GM12878 (cell line): ENCODE measurements around the gene FTCDNL1. TPM values are rescaled to one million over a fixed set of nuclear protein-coding genes. Genes with fewer than 3 reads are reported as not detected.

Source experiments
- ATAC-seq: fragments of 200-7000 bp; cut with Tn5 transposase; 3 replicates; pipeline ENCODE4 v1.9.1; 2020; ENCODE audit warnings: mild to moderate bottlenecking, moderate library complexity
- BruUV-seq: library from RNA; stranded (reverse); fragments of 400-500 nt; replicated peaks from 2 replicates; lab custom pipeline; 2021; lab: Mats Ljungman, UMichigan
- CTCF ChIA-PET: fragments of 300-600 bp; sonication (Branson Sonifier 250); formaldehyde crosslinking; extraction: SDS; loops from one replicate; lab custom pipeline; 2021; ENCODE audit warnings: inconsistent platforms; lab: Yijun Ruan, JAX
- POLR2A ChIA-PET: fragments of 350-600 bp; formaldehyde crosslinking; extraction: SDS; loops from one replicate; lab custom pipeline; 2021; ENCODE audit warnings: inconsistent platforms; lab: Charles Lee
- RAD21 ChIA-PET: fragments of 300-600 bp; sonication (Branson Sonifier 250); formaldehyde crosslinking; loops from one replicate; lab custom pipeline; 2023; ENCODE audit warnings: antibody characterized with exemption; ENCODE audit not compliant: unreplicated experiment; lab: Charles Lee
- SMC1A ChIA-PET: fragments of 300-600 bp; sonication (Branson Sonifier 250); formaldehyde crosslinking; loops from one replicate; lab custom pipeline; 2023; ENCODE audit not compliant: unreplicated experiment, uncharacterized antibody; lab: Charles Lee
- DNase-seq: peaks from one replicate; pipeline ENCODE4 v3.0.0-alpha.2; 2011; ENCODE audit warnings: low read depth, low spot score
- FAIRE-seq: peaks from 3 replicates; lab custom pipeline; 2011; peaks lifted over from hg19 to GRCh38; lab: Jason Lieb, UNC
- H2AFZ ChIP-seq: 2 replicates; pipeline ENCODE4 v1.6.0; 2011; ENCODE audit warnings: low read depth, low read length, control low read depth; ENCODE audit not compliant: control insufficient read depth
- H3K27ac ChIP-seq: 2 replicates; pipeline ENCODE4 v1.5.1; 2011; ENCODE audit warnings: control low read depth; ENCODE audit not compliant: control insufficient read depth, insufficient read depth
- H3K27me3 ChIP-seq, 2 experiments: replicated peaks in 1 of 2; 2 replicates each; pipeline versions ENCODE4 v1.6.0 to v1.6.1; 2011; ENCODE audit warnings: low read length in 1 of 2; ENCODE audit not compliant: control insufficient read depth in 2 of 2, insufficient read depth in 2 of 2
- H3K36me3 ChIP-seq, 2 experiments: 2 replicates each; pipeline ENCODE4 v1.5.1; 2011; ENCODE audit warnings: low read length in 1 of 2; ENCODE audit not compliant: control insufficient read depth in 2 of 2, insufficient read depth in 2 of 2
- H3K4me1 ChIP-seq: 2 replicates; pipeline ENCODE4 v1.6.1; 2011; ENCODE audit warnings: mild to moderate bottlenecking, low read length, moderate library complexity, mixed read lengths; ENCODE audit not compliant: control insufficient read depth, insufficient read depth
- H3K4me2 ChIP-seq: 2 replicates; pipeline ENCODE4 v1.6.0; 2011; ENCODE audit warnings: control low read depth; ENCODE audit not compliant: control insufficient read depth, insufficient read depth
- H3K4me3 ChIP-seq: fragments of 200-600 bp; sonication (generic); 2 replicates; pipeline ENCODE4 v1.5.1; 2016
- H3K79me2 ChIP-seq: 2 replicates; pipeline ENCODE4 v1.6.0; 2011; ENCODE audit warnings: low read length; ENCODE audit not compliant: control insufficient read depth, insufficient read depth
- H3K9ac ChIP-seq: 2 replicates; pipeline ENCODE4 v1.8.0; 2011; ENCODE audit warnings: low read length, control low read depth, mixed read lengths; ENCODE audit not compliant: control insufficient read depth, insufficient read depth
- H3K9me3 ChIP-seq: replicated peaks from 3 replicates; pipeline ENCODE4 v1.5.1; 2011; ENCODE audit warnings: mild to moderate bottlenecking, low read length; ENCODE audit not compliant: control insufficient read depth, insufficient read depth
- H4K20me1 ChIP-seq: 2 replicates; pipeline ENCODE4 v1.6.0; 2011; ENCODE audit not compliant: control insufficient read depth, insufficient read depth
- CBX5 ChIP-seq: sonication (generic); IDR thresholded peaks from 2 replicates; pipeline ENCODE4 v1.6.1; 2016; ENCODE audit warnings: low read depth, moderate library complexity, mild to moderate bottlenecking, inconsistent platforms
- GATAD2B ChIP-seq: fragments of 450-650 bp; conservative IDR thresholded peaks from 2 replicates; pipeline ENCODE4 v1.6.1; 2017; ENCODE audit warnings: low read depth, mild to moderate bottlenecking, moderate library complexity
- JUND ChIP-seq: IDR thresholded peaks from 2 replicates; pipeline ENCODE4 v1.6.1; 2012; ENCODE audit warnings: low read depth, mild to moderate bottlenecking, low read length, improper control_type of control experiment, moderate library complexity
- NFYB ChIP-seq: IDR thresholded peaks from 2 replicates; pipeline ENCODE4 v1.6.1; 2011; ENCODE audit warnings: low read depth, mild to moderate bottlenecking, low read length, improper control_type of control experiment, moderate library complexity; ENCODE audit not compliant: insufficient read depth
- TARDBP ChIP-seq: IDR thresholded peaks from 2 replicates; pipeline ENCODE4 v1.6.1; 2016; ENCODE audit warnings: borderline replicate concordance
- TCF12 ChIP-seq: IDR thresholded peaks from 2 replicates; pipeline ENCODE4 v1.6.1; 2011; ENCODE audit warnings: low read depth, mild to moderate bottlenecking, low read length
- ZZZ3 ChIP-seq: IDR thresholded peaks from 2 replicates; pipeline ENCODE4 v1.6.1; 2011; ENCODE audit warnings: low read depth; ENCODE audit not compliant: control insufficient read depth, insufficient read length
- WGBS: methylation state at CpG from one replicate; pipeline ENCODE4 v1.1.6; 2016; ENCODE audit warnings: low lambda C conversion rate; ENCODE audit not compliant: insufficient replicate concordance, insufficient coverage; ENCODE audit errors: missing lambda C conversion rate; 5-methylcytosine and 5-hydroxymethylcytosine counted together
- in situ Hi-C: fragments of 300-500 bp; cut with MboI; formaldehyde crosslinking; loops from 9 replicates; pipeline ENCODE4 v1.14.3; 2018; ENCODE audit warnings: mixed read lengths
- intact Hi-C: fragments of 100-400 bp; cut with micrococcal nuclease; formaldehyde crosslinking; loops from one replicate; pipeline ENCODE4 v1.14.2; 2022; ENCODE audit not compliant: unreplicated experiment
- polyA plus RNA-seq, 11 experiments: library from polyadenylated mRNA; depleted of rRNA in 4 of 11; unstranded in 6 of 11; stranded (reverse) in 5 of 11; fragments of >200 nt; fragmentation: Nextera tagmentation in 4 of 11; fragmentation: Illumina TruSeq in 1 of 11; extraction: Ambion mirVana in 4 of 11; extraction: Trizol in 1 of 11; gene quantifications; 1 replicate in 1 of 11; 2 replicates in 10 of 11; pipeline versions ENCODE4 v1.2.1 to v1.2.3, GENCODE V29; 2011 to 2016; ENCODE audit warnings: inconsistent platforms in 2 of 11, missing spikeins in 2 of 11, low read depth in 1 of 11
- total RNA-seq, 4 experiments: library from RNA; depleted of rRNA in 3 of 4; stranded (reverse); fragments of >200 nt in 3 of 4; fragmentation: Illumina TruSeq in 1 of 4; extraction: Trizol in 1 of 4; gene quantifications; 2 replicates each; pipeline versions ENCODE4 v1.2.1 to v1.2.3, GENCODE V29; 2013 to 2021
- TF ChIP-seq, protein P1 (sequence below): IDR thresholded peaks from 2 replicates; pipeline ENCODE4 v1.6.1; 2012; ENCODE audit warnings: mild to moderate bottlenecking, low read depth, low read length

FTCDNL1 gene
- total and polyA plus RNA-seq, 10 of the 15 experiments (the other 5 are each of a cell fraction or from before 2014, with no cell fraction given) = 0.15 to 3.9 (median 2.0) TPM

DNA sequence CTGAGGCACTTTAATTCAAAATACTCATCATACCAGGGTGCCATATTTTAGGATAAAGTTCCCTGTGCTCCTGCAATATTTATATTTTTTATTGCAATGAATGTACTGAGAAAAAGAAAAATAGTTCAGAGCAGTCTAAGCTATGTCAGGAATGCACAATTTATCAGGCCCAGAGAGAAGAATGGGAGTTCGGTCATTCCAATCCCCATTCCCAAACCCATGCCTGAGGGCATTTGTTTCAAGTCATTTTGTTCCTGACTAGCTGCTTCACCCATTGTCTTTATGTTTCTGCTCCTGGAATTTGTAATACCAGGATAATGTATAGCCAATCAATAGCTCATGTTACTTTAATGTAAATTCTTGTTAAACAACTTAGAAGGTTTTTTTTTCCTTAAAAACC lies 24.4 kb upstream of the FTCDNL1 start (continued):
- TF ChIP-seq NFYB (no peak), TCF12 (no peak), GATAD2B (no peak), ZZZ3 (no peak), JUND (no peak), TARDBP (no peak)

- CTCF ChIA-PET = no interaction called here
These were observed 23.2 kb upstream of the FTCDNL1 start for GRCh38 chr2:199874209-199874608.

More at GRCh38 chr2:199874209-199874608, 23.2 kb upstream of the FTCDNL1 start:
- Histone ChIP-seq H3K9me3 (peaks cover 5% of the 10 kb centered on the region; the same call in 1 of the 3 replicates), H3K9ac (no peak overlapping the region), H3K4me2 (no peak overlapping the region), H3K4me3 (no peak overlapping the region), H3K36me3 (no peaks in the 10 kb centered on the region), H3K79me2 (no peaks in the 10 kb centered on the region), H3K4me1 (no peaks in the 10 kb centered on the region), H2AFZ (no peak overlapping the region), H3K27ac (no peak overlapping the region), H3K27me3 (no peaks in the 10 kb centered on the region), H4K20me1 (no peaks in the 10 kb centered on the region)
- POLR2A ChIA-PET = no interaction called here
- 0 out of 2 replicates have a peak, but pooled peaks have one; percentile 25 for TF ChIP-seq CBX5
- TF ChIP-seq, protein P1, sequence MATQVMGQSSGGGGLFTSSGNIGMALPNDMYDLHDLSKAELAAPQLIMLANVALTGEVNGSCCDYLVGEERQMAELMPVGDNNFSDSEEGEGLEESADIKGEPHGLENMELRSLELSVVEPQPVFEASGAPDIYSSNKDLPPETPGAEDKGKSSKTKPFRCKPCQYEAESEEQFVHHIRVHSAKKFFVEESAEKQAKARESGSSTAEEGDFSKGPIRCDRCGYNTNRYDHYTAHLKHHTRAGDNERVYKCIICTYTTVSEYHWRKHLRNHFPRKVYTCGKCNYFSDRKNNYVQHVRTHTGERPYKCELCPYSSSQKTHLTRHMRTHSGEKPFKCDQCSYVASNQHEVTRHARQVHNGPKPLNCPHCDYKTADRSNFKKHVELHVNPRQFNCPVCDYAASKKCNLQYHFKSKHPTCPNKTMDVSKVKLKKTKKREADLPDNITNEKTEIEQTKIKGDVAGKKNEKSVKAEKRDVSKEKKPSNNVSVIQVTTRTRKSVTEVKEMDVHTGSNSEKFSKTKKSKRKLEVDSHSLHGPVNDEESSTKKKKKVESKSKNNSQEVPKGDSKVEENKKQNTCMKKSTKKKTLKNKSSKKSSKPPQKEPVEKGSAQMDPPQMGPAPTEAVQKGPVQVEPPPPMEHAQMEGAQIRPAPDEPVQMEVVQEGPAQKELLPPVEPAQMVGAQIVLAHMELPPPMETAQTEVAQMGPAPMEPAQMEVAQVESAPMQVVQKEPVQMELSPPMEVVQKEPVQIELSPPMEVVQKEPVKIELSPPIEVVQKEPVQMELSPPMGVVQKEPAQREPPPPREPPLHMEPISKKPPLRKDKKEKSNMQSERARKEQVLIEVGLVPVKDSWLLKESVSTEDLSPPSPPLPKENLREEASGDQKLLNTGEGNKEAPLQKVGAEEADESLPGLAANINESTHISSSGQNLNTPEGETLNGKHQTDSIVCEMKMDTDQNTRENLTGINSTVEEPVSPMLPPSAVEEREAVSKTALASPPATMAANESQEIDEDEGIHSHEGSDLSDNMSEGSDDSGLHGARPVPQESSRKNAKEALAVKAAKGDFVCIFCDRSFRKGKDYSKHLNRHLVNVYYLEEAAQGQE = no peak
- no peak for DNase-seq
- RAD21 ChIA-PET = no interaction called here
- no peak for FAIRE-seq
- in situ Hi-C loops = no loop called here
- intact Hi-C loops = no loop called here
- SMC1A ChIA-PET = no interaction called here
- no TSS peak for BruUV-seq
- WGBS = 56% methylated on average over 1 of the region's 1 CpG
- ATAC-seq = no peak
